Ovary (tissue), 3 donors: Measurements from ENCODE around the gene CDAN1.

Source experiments
- CTCF ChIP-seq, 3 donors: fragments of 450-650 bp in 2 of 3; fragments of 200-600 bp in 1 of 3; IDR thresholded peaks; one replicate each; pipeline versions ENCODE4 v1.5.1 to v1.8.0; 2016 to 2022; ENCODE audit warnings: antibody characterized with exemption in 3 of 3, mild to moderate bottlenecking in 1 of 3
- POLR2A ChIP-seq: fragments of 450-650 bp; IDR thresholded peaks from one replicate; pipeline ENCODE4 v1.6.1; 2017; ENCODE audit warnings: antibody characterized with exemption, mild to moderate bottlenecking, moderate library complexity
- donor health status: DM: no; HTN: no; CAD: no.

GRCh38 chr15:42710662-42711061, 26.3 kb downstream of the CDAN1 start:
- TF ChIP-seq POLR2A (no peak), CTCF (IDR thresholded peaks at IDR 0.05) (no peak)
